OCI-LY7 (cell line): ENCODE measurements around the gene HBA2. TPM values are rescaled to one million over a fixed set of nuclear protein-coding genes. Genes with fewer than 3 reads are reported as not detected.

ENCODE experiments used
- BruUV-seq: library from RNA; stranded (reverse); fragments of 400-500 nt; replicated peaks from 2 replicates; lab custom pipeline; 2021; lab: Mats Ljungman, UMichigan
- CTCF ChIA-PET: fragments of 300-600 bp; sonication (Branson Sonifier 250); formaldehyde crosslinking; loops from one replicate; lab custom pipeline; 2022; ENCODE audit warnings: antibody characterized with exemption; ENCODE audit not compliant: unreplicated experiment; lab: Charles Lee
- POLR2A ChIA-PET: fragments of 300-600 bp; sonication (Branson Sonifier 250); formaldehyde crosslinking; loops from one replicate; lab custom pipeline; 2022; ENCODE audit warnings: antibody characterized with exemption; lab: Charles Lee
- DNase-seq: peaks from one replicate; pipeline ENCODE4 v3.0.0-alpha.2; 2015; ENCODE audit warnings: low spot score
- H2AFZ ChIP-seq: fragments of 200-600 bp; sonication (generic), shearing (Covaris generic); 2 replicates; pipeline ENCODE4 v1.6.1; 2014; ENCODE audit warnings: mild to moderate bottlenecking, antibody characterized with exemption, low read length, moderate library complexity
- H3K27ac ChIP-seq: fragments of 200-600 bp; sonication (generic); 2 replicates; pipeline ENCODE4 v1.5.1; 2014; ENCODE audit warnings: mixed run types, low read depth, mild to moderate bottlenecking, moderate library complexity, low read length, inconsistent platforms; ENCODE audit not compliant: poor library complexity, severe bottlenecking
- H3K36me3 ChIP-seq: fragments of 200-600 bp; sonication (generic); 2 replicates; pipeline ENCODE4 v1.6.1; 2014; ENCODE audit warnings: mild to moderate bottlenecking, antibody characterized with exemption, low read length, moderate library complexity, mixed read lengths; ENCODE audit not compliant: insufficient read depth
- H3K4me1 ChIP-seq: fragments of 200-600 bp; sonication (generic); 2 replicates; pipeline ENCODE4 v1.5.1; 2014; ENCODE audit warnings: mild to moderate bottlenecking, low read length; ENCODE audit not compliant: insufficient read depth, poor library complexity, severe bottlenecking
- H3K4me2 ChIP-seq: fragments of 200-600 bp; sonication (generic); 2 replicates; pipeline ENCODE4 v1.6.1; 2014; ENCODE audit warnings: mild to moderate bottlenecking, low read length
- H3K4me3 ChIP-seq: fragments of 200-600 bp; sonication (generic); 2 replicates; pipeline ENCODE4 v1.5.1; 2014; ENCODE audit warnings: mild to moderate bottlenecking, low read depth, low read length; ENCODE audit not compliant: poor library complexity, severe bottlenecking
- H3K79me2 ChIP-seq: fragments of 200-600 bp; sonication (generic); 2 replicates; pipeline ENCODE4 v1.6.1; 2016; ENCODE audit warnings: low read depth, mild to moderate bottlenecking, low read length, moderate library complexity, mixed read lengths; ENCODE audit not compliant: insufficient read depth
- H3K9me2 ChIP-seq: fragments of 200-600 bp; sonication (generic); 2 replicates; pipeline ENCODE4 v1.6.1; 2016; ENCODE audit warnings: mild to moderate bottlenecking, low read length, mixed read lengths; ENCODE audit not compliant: insufficient read depth
- H3K9me3 ChIP-seq: fragments of 200-600 bp; sonication (generic); 2 replicates; pipeline ENCODE4 v1.6.1; 2014; ENCODE audit warnings: mild to moderate bottlenecking, mixed run types, low read length, mixed read lengths
- H4K20me1 ChIP-seq: fragments of 200-600 bp; sonication (generic); 2 replicates; pipeline ENCODE4 v1.6.1; 2014; ENCODE audit warnings: mild to moderate bottlenecking, antibody characterized with exemption, low read length, moderate library complexity, mixed read lengths; ENCODE audit not compliant: insufficient read depth
- CTCF ChIP-seq: fragments of 200-600 bp; sonication (generic); conservative IDR thresholded peaks from 2 replicates; pipeline ENCODE4 v1.5.1; 2014; ENCODE audit warnings: mild to moderate bottlenecking, antibody characterized with exemption, low read length, moderate library complexity, mixed read lengths
- EZH2phosphoT487 ChIP-seq: fragments of 200-600 bp; sonication (generic); IDR thresholded peaks from 2 replicates; pipeline ENCODE4 v1.6.1; 2018; ENCODE audit warnings: low read depth, borderline replicate concordance, mild to moderate bottlenecking, mixed run types, antibody characterized with exemption, low read length, moderate library complexity, mixed read lengths
- intact Hi-C: fragments of 100-400 bp; cut with micrococcal nuclease; formaldehyde crosslinking; loops from one replicate; pipeline ENCODE4 v1.10.0; 2022; ENCODE audit not compliant: unreplicated experiment
- total RNA-seq, 2 experiments: library from RNA; depleted of rRNA in 1 of 2; stranded (reverse); fragments of >200 nt in 1 of 2; shearing (Covaris generic) in 1 of 2; gene quantifications; 2 replicates each; pipeline ENCODE4 v1.2.3, GENCODE V29; 2014 to 2022

The HBA2 gene
- total RNA-seq, 2 experiments from 2014 or later = not detected

GRCh38 chr16:144797-145252 lies 27.9 kb upstream of the HBA2 start:
- Histone ChIP-seq H3K4me1 (no peaks in the 10 kb centered on the region), H3K27ac (no peak overlapping the region), H3K4me3 (no peak overlapping the region), H3K36me3 (no peaks in the 10 kb centered on the region), H4K20me1 (no peaks in the 10 kb centered on the region), H3K9me2 (no peaks in the 10 kb centered on the region), H3K79me2 (no peaks in the 10 kb centered on the region), H3K4me2 (no peak overlapping the region), H2AFZ (no peak overlapping the region), H3K9me3 (no peaks in the 10 kb centered on the region)
- TF ChIP-seq CTCF (no peak), EZH2phosphoT487 (no peak)
- intact Hi-C loops = no loop called here
- BruUV-seq = no TSS peak
- DNase-seq = no peak
- ChIA-PET CTCF (no interaction called here), POLR2A (no interaction called here)

- no peaks in the 10 kb centered on the region for H3K4me1 ChIP-seq
- DNase-seq = no peak
- H3K4me3 ChIP-seq = no peak overlapping the region
- H3K9me2 ChIP-seq = no peaks in the 10 kb centered on the region
- H3K27ac ChIP-seq = no peak overlapping the region
- TF ChIP-seq EZH2phosphoT487 (no peak), CTCF (no peak)
- H4K20me1 ChIP-seq = no peaks in the 10 kb centered on the region
- H2AFZ ChIP-seq = no peak overlapping the region
- ChIA-PET CTCF (no interaction called here), POLR2A (no interaction called here)
- H3K79me2 ChIP-seq = no peaks in the 10 kb centered on the region
- BruUV-seq = no TSS peak
- H3K4me2 ChIP-seq = no peak overlapping the region
- intact Hi-C loops = no loop called here
- H3K36me3 ChIP-seq = no peaks in the 10 kb centered on the region
- no peaks in the 10 kb centered on the region for H3K9me3 ChIP-seq
Observed at GRCh38 chr16:146646-147045, 26.0 kb upstream of the HBA2 start.

DNA sequence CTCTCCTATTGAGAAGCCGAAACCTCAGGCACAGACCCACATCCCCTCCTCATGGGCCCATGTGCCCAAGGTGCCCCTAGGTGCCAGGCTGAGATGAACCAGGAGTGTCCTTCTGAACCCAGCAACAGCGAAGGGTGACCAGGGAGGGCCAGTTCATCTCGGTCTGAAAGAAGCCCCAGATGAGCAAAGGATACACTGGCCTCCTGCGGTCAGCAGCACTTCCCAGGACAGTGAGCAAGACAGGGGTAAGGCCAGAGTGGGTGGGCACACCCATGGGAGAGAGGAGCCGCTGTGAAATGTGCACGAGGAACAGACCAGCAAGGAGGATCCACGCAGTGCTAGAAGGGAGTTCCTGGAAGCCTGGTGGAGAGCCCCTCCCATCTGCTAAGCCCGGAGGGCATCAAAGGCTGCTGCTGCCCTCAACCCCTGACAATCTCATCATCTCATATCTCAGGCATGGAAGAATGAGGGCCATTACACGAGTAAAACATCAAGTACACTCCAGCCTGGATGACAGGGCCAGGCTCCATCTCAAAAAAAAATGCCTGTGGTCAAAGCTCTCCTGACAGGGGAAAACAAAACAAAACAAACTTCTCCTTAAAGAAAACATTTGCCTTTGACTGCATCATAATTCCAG lies 23.5 kb upstream of the HBA2 start:
- H3K27ac ChIP-seq = no peak overlapping the region
- H3K9me2 ChIP-seq = no peaks in the 10 kb centered on the region
- ChIA-PET CTCF (no interaction called here), POLR2A (no interaction called here)
- H4K20me1 ChIP-seq = no peaks in the 10 kb centered on the region
- H3K9me3 ChIP-seq = no peaks in the 10 kb centered on the region
- intact Hi-C loops = no loop called here
- TF ChIP-seq EZH2phosphoT487 (no peak), CTCF (no peak)
- H3K79me2 ChIP-seq = no peaks in the 10 kb centered on the region
- H3K4me3 ChIP-seq = no peak overlapping the region
- no TSS peak for BruUV-seq
- no peaks in the 10 kb centered on the region for H3K4me1 ChIP-seq
- no peak overlapping the region for H2AFZ ChIP-seq
- no peak overlapping the region for H3K4me2 ChIP-seq
- no peaks in the 10 kb centered on the region for H3K36me3 ChIP-seq
- no peak for DNase-seq
